HG03442 (cell line): Measurements from ENCODE around the gene NENF.
A peak's percentile ranks its signal among the peaks of the same experiment; 100 is the strongest.
"Not testable (repeated sequence)": the region's sequence is repeated elsewhere in the genome, so short reads cannot be mapped to it uniquely, and the experiment has no call there.

Experiments
- ATAC-seq: cut with Tn5 transposase; IDR thresholded peaks from one replicate; pipeline ENCODE4 v1.9.1; 2021; ENCODE audit warnings: mild to moderate bottlenecking, moderate library complexity; ENCODE audit not compliant: unreplicated experiment

NENF gene

GRCh38 chr1:212457740-212458338 is 25.1 kb downstream of the NENF start:
- ATAC-seq: no peak

- ATAC-seq: no peak
Observed at GRCh38 chr1:212458817-212459216, 26.1 kb downstream of the NENF start.

- ATAC-seq: no peak
Observed at GRCh38 chr1:212459656-212460055, 26.9 kb downstream of the NENF start.

GRCh38 chr1:212460376-212460775 is 27.7 kb downstream of the NENF start:
- no peak for ATAC-seq

- ATAC-seq: no peak
Observed at GRCh38 chr1:212461916-212462660, 29.4 kb downstream of the NENF start.

- no peak for ATAC-seq
Observed at GRCh38 chr1:212463565-212464285, 31.0 kb downstream of the NENF start.

- no peak for ATAC-seq
Observed at GRCh38 chr1:212465311-212465710, 32.6 kb downstream of the NENF start.

GRCh38 chr1:212466437-212466836 is 33.7 kb downstream of the NENF start:
- no peak for ATAC-seq

- no peak for ATAC-seq
Observed at GRCh38 chr1:212466898-212467650, 34.4 kb downstream of the NENF start.

- ATAC-seq: no peak
Observed at GRCh38 chr1:212467843-212468482, 35.2 kb downstream of the NENF start.

- no peak for ATAC-seq
Observed at GRCh38 chr1:212470059-212470458, 37.3 kb downstream of the NENF start.

GRCh38 chr1:212471286-212471685 is 38.6 kb downstream of the NENF start:
- no peak for ATAC-seq

GRCh38 chr1:212471891-212472675 is 39.4 kb downstream of the NENF start:
- ATAC-seq: no peak

- ATAC-seq: no peak
Observed at GRCh38 chr1:212473729-212474128, 41.0 kb downstream of the NENF start.

- no peak for ATAC-seq
Observed at GRCh38 chr1:212475151-212475550, 42.4 kb downstream of the NENF start.

GRCh38 chr1:212475831-212476230 is 43.1 kb downstream of the NENF start:
- not testable (repeated sequence) for ATAC-seq

GRCh38 chr1:212477014-212477679 is 44.4 kb downstream of the NENF start:
- peak; percentile 94 for ATAC-seq

- ATAC-seq: no peak
Observed at GRCh38 chr1:212477680-212478466, 45.2 kb downstream of the NENF start.
